A673 (cell line): ENCODE data around the gene THAP12. TPM values are rescaled to one million over a fixed set of nuclear protein-coding genes. Genes with fewer than 3 reads are reported as not detected.

Experiments
- BruUV-seq: library from RNA; stranded (reverse); fragments of 400-500 nt; replicated peaks from 2 replicates; lab custom pipeline; 2021; lab: Mats Ljungman, UMichigan
- CTCF ChIA-PET: fragments of 300-600 bp; sonication (Branson Sonifier 250); formaldehyde crosslinking; loops from one replicate; lab custom pipeline; 2022; ENCODE audit warnings: antibody characterized with exemption; lab: Charles Lee
- POLR2A ChIA-PET: fragments of 300-600 bp; sonication (Branson Sonifier 250); formaldehyde crosslinking; loops from one replicate; lab custom pipeline; 2022; ENCODE audit warnings: antibody characterized with exemption; ENCODE audit not compliant: low non-redundant PET; lab: Charles Lee
- DNase-seq: peaks from one replicate; pipeline ENCODE4 v3.0.0-alpha.2; 2015; ENCODE audit warnings: low spot score
- H3K27ac ChIP-seq: fragments of 200-600 bp; sonication (generic); 2 replicates; pipeline ENCODE4 v1.5.1; 2016; ENCODE audit warnings: mixed run types, low read depth, mild to moderate bottlenecking, mixed read lengths, antibody characterized with exemption, low read length; ENCODE audit not compliant: poor library complexity, severe bottlenecking
- H3K27me3 ChIP-seq: fragments of 200-600 bp; sonication (generic); replicated peaks from 2 replicates; pipeline ENCODE4 v1.6.1; 2017; ENCODE audit warnings: mixed run types, low read depth, mild to moderate bottlenecking, mixed read lengths, antibody characterized with exemption, low read length; ENCODE audit not compliant: insufficient read depth, poor library complexity
- H3K36me3 ChIP-seq: fragments of 200-600 bp; sonication (generic); 2 replicates; pipeline ENCODE4 v1.6.1; 2016; ENCODE audit warnings: mixed run types, mild to moderate bottlenecking, mixed read lengths, antibody characterized with exemption, low read length; ENCODE audit not compliant: insufficient read depth, poor library complexity, severe bottlenecking
- H3K4me1 ChIP-seq: fragments of 200-600 bp; sonication (generic); 2 replicates; pipeline ENCODE4 v1.6.1; 2017; ENCODE audit warnings: mixed run types, mild to moderate bottlenecking, mixed read lengths, antibody characterized with exemption, low read length; ENCODE audit not compliant: insufficient read depth, poor library complexity, severe bottlenecking
- H3K4me3 ChIP-seq: fragments of 200-600 bp; sonication (generic); 2 replicates; pipeline ENCODE4 v1.5.1; 2016; ENCODE audit warnings: low read depth, mixed run types, mild to moderate bottlenecking, mixed read lengths, low read length; ENCODE audit not compliant: poor library complexity, severe bottlenecking
- H3K9me3 ChIP-seq: fragments of 200-600 bp; sonication (generic); 2 replicates; pipeline ENCODE4 v1.6.1; 2016; ENCODE audit warnings: mixed run types, low read depth, mild to moderate bottlenecking, mixed read lengths, antibody characterized with exemption, low read length; ENCODE audit not compliant: poor library complexity, severe bottlenecking
- EZH2 ChIP-seq: fragments of 200-600 bp; sonication (generic); IDR thresholded peaks from 2 replicates; pipeline ENCODE4 v1.6.1; 2017; ENCODE audit warnings: borderline replicate concordance, low read depth, mild to moderate bottlenecking, mixed read lengths, antibody characterized with exemption, low read length; ENCODE audit not compliant: poor library complexity, severe bottlenecking
- intact Hi-C: fragments of 100-400 bp; cut with micrococcal nuclease; formaldehyde crosslinking; loops from one replicate; pipeline ENCODE4 v1.10.0; 2022; ENCODE audit not compliant: unreplicated experiment
- total RNA-seq: library from RNA; stranded (reverse); gene quantifications from 2 replicates; pipeline ENCODE4 v1.2.3, GENCODE V29; 2021
- TF ChIP-seq, protein P1 (sequence below): fragments of 300-800, 200-600 bp; sonication (generic); conservative IDR thresholded peaks from 2 replicates; pipeline ENCODE4 v1.5.1; 2017; ENCODE audit warnings: low read depth, mild to moderate bottlenecking, antibody characterized with exemption, low read length, moderate library complexity, mixed read lengths

THAP12 gene
- total RNA-seq, 1 experiment from 2014 or later, result 53.1 TPM

- CTCF ChIA-PET, result interaction anchor here (1.3 to 2.8 kb wide), 2 partner anchors 109 to 594 kb away, joined by 3 to 40 read pairs; no protein-coding TSS in a partner anchor
- no peaks in the 10 kb centered on the region for H3K27me3 ChIP-seq
- BruUV-seq, result no TSS peak
- no peaks in the 10 kb centered on the region for H3K36me3 ChIP-seq
- H3K27ac ChIP-seq, result no peak overlapping the region
- TF ChIP-seq, protein P1, sequence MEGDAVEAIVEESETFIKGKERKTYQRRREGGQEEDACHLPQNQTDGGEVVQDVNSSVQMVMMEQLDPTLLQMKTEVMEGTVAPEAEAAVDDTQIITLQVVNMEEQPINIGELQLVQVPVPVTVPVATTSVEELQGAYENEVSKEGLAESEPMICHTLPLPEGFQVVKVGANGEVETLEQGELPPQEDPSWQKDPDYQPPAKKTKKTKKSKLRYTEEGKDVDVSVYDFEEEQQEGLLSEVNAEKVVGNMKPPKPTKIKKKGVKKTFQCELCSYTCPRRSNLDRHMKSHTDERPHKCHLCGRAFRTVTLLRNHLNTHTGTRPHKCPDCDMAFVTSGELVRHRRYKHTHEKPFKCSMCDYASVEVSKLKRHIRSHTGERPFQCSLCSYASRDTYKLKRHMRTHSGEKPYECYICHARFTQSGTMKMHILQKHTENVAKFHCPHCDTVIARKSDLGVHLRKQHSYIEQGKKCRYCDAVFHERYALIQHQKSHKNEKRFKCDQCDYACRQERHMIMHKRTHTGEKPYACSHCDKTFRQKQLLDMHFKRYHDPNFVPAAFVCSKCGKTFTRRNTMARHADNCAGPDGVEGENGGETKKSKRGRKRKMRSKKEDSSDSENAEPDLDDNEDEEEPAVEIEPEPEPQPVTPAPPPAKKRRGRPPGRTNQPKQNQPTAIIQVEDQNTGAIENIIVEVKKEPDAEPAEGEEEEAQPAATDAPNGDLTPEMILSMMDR, result no peak
- no peak for TF ChIP-seq EZH2
- no peak for DNase-seq
- H3K4me1 ChIP-seq, result no peaks in the 10 kb centered on the region
- intact Hi-C loops, result loop anchor here (5.0 kb wide), 3 partner anchors 195 to 595 kb away; no protein-coding TSS in a partner anchor
- H3K4me3 ChIP-seq, result no peak overlapping the region
- POLR2A ChIA-PET, result no interaction called here
- no peaks in the 10 kb centered on the region for H3K9me3 ChIP-seq
These were observed 63.6 kb downstream of the THAP12 start for GRCh38 chr11:76317296-76317695.

GRCh38 chr11:76316726-76317125 lies 64.2 kb downstream of the THAP12 start:
- intact Hi-C loops, result loop anchor here (5.0 kb wide), 3 partner anchors 196 to 594 kb away; no protein-coding TSS in a partner anchor
- no peak for DNase-seq
- H3K4me3 ChIP-seq, result no peak overlapping the region
- H3K4me1 ChIP-seq, result no peaks in the 10 kb centered on the region
- no peak overlapping the region for H3K27ac ChIP-seq
- ChIA-PET CTCF (interaction anchor here (1.3 to 2.8 kb wide), 2 partner anchors 108 to 593 kb away, joined by 3 to 40 read pairs; no protein-coding TSS in a partner anchor), POLR2A (no interaction called here)
- BruUV-seq, result no TSS peak
- H3K36me3 ChIP-seq, result no peaks in the 10 kb centered on the region
- TF ChIP-seq, protein P1, result no peak
- no peak for TF ChIP-seq EZH2
- H3K27me3 ChIP-seq, result no peaks in the 10 kb centered on the region
- H3K9me3 ChIP-seq, result no peaks in the 10 kb centered on the region

GRCh38 chr11:76315182-76315853 lies 65.6 kb downstream of the THAP12 start:
- no peak for DNase-seq
- CTCF ChIA-PET, result no interaction called here
- BruUV-seq, result no TSS peak
- H3K27ac ChIP-seq, result no peak overlapping the region
- no peak overlapping the region for H3K4me3 ChIP-seq
- H3K9me3 ChIP-seq, result no peaks in the 10 kb centered on the region
- no peaks in the 10 kb centered on the region for H3K36me3 ChIP-seq
- TF ChIP-seq, protein P1, result no peak
- no peak for TF ChIP-seq EZH2
- no peaks in the 10 kb centered on the region for H3K4me1 ChIP-seq
- intact Hi-C loops, result loop anchor here (5.0 kb wide), 3 partner anchors 197 to 593 kb away; no protein-coding TSS in a partner anchor
- H3K27me3 ChIP-seq, result no peaks in the 10 kb centered on the region
- POLR2A ChIA-PET, result no interaction called here
